Measurements from ENCODE around the gene MCRIP2. TPM values are rescaled to one million over a fixed set of nuclear protein-coding genes. Genes with fewer than 3 reads are reported as not detected.

The MCRIP2 gene
- total and polyA plus RNA-seq, 9 of the 15 experiments (the other 6 are each of a cell fraction or from before 2014, with no cell fraction given) = 0.80 to 120 (median 35.2) TPM

GRCh38 chr16:686459-687260, 45.0 kb downstream of the MCRIP2 start (continued):
- 0 out of 2 replicates have a peak, but pooled peaks have one; percentile 29 for TF ChIP-seq ZBTB33 (CRISPR knock-in tag; IDR thresholded peaks at IDR 0.05)
- no peak for TF ChIP-seq RBM34 (IDR thresholded peaks at IDR 0.05; ENCODE audit: borderline replicate concordance, insufficient read depth, low read length)
- TF ChIP-seq SRSF1 (IDR thresholded peaks at IDR 0.05; ENCODE audit: low read depth, low read length) = no peak
- TF ChIP-seq L3MBTL2 (IDR thresholded peaks at IDR 0.05) = no peak
- no peak for TF ChIP-seq ZNF311 (CRISPR knock-in tag; IDR thresholded peaks at IDR 0.05)
- TF ChIP-seq, protein P1, sequence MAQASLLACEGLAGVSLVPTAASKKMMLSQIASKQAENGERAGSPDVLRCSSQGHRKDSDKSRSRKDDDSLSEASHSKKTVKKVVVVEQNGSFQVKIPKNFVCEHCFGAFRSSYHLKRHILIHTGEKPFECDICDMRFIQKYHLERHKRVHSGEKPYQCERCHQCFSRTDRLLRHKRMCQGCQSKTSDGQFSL (CRISPR knock-in tag; IDR thresholded peaks at IDR 0.05) = no peak
- TF ChIP-seq, protein P1 (tag; IDR thresholded peaks at IDR 0.05) = no peak
- no peak for TF ChIP-seq ZNF511 (CRISPR knock-in tag; IDR thresholded peaks at IDR 0.05)
- TF ChIP-seq, protein P2, sequence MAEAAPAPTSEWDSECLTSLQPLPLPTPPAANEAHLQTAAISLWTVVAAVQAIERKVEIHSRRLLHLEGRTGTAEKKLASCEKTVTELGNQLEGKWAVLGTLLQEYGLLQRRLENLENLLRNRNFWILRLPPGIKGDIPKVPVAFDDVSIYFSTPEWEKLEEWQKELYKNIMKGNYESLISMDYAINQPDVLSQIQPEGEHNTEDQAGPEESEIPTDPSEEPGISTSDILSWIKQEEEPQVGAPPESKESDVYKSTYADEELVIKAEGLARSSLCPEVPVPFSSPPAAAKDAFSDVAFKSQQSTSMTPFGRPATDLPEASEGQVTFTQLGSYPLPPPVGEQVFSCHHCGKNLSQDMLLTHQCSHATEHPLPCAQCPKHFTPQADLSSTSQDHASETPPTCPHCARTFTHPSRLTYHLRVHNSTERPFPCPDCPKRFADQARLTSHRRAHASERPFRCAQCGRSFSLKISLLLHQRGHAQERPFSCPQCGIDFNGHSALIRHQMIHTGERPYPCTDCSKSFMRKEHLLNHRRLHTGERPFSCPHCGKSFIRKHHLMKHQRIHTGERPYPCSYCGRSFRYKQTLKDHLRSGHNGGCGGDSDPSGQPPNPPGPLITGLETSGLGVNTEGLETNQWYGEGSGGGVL (CRISPR knock-in tag; IDR thresholded peaks at IDR 0.05) = no peak
- peak; percentile 14 for TF ChIP-seq HMGN3 (IDR thresholded peaks at IDR 0.05; ENCODE audit: borderline replicate concordance, extremely low read depth, insufficient read length, low read depth, low read length)
- TF ChIP-seq, protein P3, sequence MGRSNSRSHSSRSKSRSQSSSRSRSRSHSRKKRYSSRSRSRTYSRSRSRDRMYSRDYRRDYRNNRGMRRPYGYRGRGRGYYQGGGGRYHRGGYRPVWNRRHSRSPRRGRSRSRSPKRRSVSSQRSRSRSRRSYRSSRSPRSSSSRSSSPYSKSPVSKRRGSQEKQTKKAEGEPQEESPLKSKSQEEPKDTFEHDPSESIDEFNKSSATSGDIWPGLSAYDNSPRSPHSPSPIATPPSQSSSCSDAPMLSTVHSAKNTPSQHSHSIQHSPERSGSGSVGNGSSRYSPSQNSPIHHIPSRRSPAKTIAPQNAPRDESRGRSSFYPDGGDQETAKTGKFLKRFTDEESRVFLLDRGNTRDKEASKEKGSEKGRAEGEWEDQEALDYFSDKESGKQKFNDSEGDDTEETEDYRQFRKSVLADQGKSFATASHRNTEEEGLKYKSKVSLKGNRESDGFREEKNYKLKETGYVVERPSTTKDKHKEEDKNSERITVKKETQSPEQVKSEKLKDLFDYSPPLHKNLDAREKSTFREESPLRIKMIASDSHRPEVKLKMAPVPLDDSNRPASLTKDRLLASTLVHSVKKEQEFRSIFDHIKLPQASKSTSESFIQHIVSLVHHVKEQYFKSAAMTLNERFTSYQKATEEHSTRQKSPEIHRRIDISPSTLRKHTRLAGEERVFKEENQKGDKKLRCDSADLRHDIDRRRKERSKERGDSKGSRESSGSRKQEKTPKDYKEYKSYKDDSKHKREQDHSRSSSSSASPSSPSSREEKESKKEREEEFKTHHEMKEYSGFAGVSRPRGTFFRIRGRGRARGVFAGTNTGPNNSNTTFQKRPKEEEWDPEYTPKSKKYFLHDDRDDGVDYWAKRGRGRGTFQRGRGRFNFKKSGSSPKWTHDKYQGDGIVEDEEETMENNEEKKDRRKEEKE (IDR thresholded peaks at IDR 0.05; ENCODE audit: borderline replicate concordance in 1 of 2, control insufficient read depth in 1 of 2, low read depth in 2 of 2, low read length in 1 of 2) = no peak
- TF ChIP-seq FOXM1 (IDR thresholded peaks at IDR 0.05; ENCODE audit: low read depth) = no peak
- TF ChIP-seq FOXM1 (CRISPR knock-in tag; IDR thresholded peaks at IDR 0.05; ENCODE audit: low read depth) = no peak
- no peak for TF ChIP-seq U2AF1 (optimal IDR thresholded peaks at IDR 0.05; ENCODE audit: low read depth, low read length)
- no peak for TF ChIP-seq HNRNPH1 (optimal IDR thresholded peaks at IDR 0.05; ENCODE audit: low read depth, low read length)
- peak; percentile 44 for TF ChIP-seq POLR2G (IDR thresholded peaks at IDR 0.05; ENCODE audit: low read depth, low read length)
- no peak for TF ChIP-seq ZNF24 (IDR thresholded peaks at IDR 0.05)
